GM20431 (cell line): ENCODE results near the gene SUGCT.
"Not testable (repeated sequence)": the region's sequence is repeated elsewhere in the genome, so short reads cannot be mapped to it uniquely, and the experiment has no call there.

Experiments used
- in situ Hi-C: fragments of 300-500 bp; cut with MseI, MboI; formaldehyde crosslinking; loops from one replicate; pipeline ENCODE4 v1.15.0; 2020; ENCODE audit warnings: low sequenced_read_pairs; ENCODE audit not compliant: unreplicated experiment

The SUGCT gene

GRCh38 chr7:40194745-40195144, 59.9 kb downstream of the SUGCT start:
- in situ Hi-C loops, result no loop called here

GRCh38 chr7:40197527-40197926, 62.7 kb downstream of the SUGCT start:
- in situ Hi-C loops, result no loop called here

- in situ Hi-C loops, result no loop called here
These were observed 64.4 kb downstream of the SUGCT start for GRCh38 chr7:40199076-40199802.

- in situ Hi-C loops, result no loop called here
These were observed 66.0 kb downstream of the SUGCT start for GRCh38 chr7:40200791-40201190.

DNA sequence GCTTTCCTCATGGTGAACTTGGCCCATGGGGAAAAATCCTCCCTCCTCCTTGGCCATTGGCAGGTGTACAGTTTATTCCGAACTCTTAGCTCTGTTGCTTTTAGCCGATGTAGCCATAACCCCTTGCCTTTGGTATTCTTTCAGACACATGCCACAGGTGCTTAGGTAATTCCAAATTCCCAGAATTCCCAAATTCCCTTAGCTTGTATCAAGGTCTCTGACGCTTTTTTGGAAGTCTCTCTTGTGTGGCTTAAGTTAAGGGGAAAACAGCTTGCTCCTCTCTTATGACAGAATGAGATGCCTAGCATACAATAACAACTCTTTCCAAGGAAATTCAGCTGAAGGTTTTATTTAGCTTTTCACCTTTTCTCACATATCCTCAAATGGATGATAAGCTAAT, 68.0 kb downstream of the SUGCT start:
- in situ Hi-C loops, result no loop called here

DNA sequence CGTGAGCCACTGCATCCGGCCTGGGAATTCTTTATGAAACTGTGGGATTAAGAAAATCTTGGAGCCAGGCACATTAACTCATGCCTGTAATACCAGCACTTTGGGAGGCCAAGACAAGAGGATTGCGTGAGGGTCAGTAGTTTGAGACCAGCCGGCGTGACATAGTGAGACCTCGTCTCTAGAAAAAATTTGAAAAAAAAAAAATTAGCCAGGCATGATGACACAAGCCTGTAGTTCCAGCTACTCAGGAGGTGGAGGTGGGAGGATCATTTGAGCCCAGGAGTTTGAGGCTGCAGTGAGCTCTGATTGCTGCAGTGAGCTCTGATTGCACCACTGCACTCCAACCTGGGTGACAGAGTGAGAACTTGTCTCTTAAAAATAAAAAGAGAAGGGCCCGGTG, 69.8 kb downstream of the SUGCT start:
- in situ Hi-C loops, result no loop called here

DNA sequence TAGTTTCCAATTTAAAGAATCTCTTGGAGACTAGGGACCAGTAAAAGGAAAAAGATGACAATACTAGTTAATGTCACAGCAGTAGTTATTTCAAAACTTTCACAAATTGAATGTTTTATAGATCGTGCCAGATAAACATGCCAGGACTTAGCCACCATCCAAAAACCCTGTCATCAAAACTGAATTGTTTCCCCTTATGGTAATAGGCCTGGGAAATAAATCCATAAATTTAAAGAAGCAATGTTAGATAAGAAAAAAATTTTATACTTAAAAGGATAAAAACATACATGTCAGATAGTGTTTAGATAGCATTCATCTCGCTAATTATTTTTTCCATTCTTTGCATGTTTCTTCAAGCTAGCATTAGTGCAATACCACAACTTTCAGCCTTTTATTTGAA, 71.2 kb downstream of the SUGCT start:
- in situ Hi-C loops, result no loop called here

- in situ Hi-C loops, result no loop called here
These were observed 76.6 kb downstream of the SUGCT start for GRCh38 chr7:40211276-40212003.

DNA sequence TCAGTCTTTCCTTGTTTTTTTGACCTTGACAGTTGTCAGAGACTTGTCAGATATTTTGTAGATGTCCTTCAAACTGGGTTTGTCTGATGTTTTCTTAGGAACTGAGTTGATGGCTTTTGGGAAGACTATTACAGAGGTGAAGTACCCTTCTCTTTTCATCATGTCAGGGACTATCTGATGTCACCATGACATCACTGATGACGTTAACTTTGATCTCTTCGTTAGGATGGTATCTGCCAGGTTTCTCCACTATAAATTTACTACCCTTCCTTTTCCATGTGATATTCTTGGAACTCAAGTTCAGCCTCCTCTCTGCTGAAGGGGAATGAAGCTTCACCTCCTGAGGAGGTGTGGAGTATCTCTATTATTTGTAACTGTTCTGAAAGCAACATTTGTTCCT, 78.5 kb downstream of the SUGCT start:
- in situ Hi-C loops, result no loop called here

GRCh38 chr7:40213856-40214255, 79.1 kb downstream of the SUGCT start:
- in situ Hi-C loops, result no loop called here

DNA sequence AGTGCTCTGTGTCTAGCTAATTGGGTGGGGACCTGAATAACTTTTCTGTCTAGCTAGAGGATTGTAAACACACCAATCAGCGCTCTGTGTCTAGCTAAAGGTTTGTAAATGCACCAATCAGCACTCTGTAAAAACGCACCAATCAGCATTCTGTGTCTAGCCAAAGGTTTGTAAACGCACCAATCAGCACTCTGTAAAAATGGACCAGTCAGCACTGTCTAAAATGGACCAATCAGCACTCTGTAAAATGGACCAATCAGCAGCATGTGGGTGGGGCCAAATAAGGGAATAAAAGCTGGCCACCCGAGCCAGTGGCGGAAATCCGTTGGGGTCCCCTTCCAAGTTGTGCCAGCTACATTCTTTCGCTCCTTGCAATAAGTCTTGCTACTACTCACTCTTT, 83.8 kb downstream of the SUGCT start:
- in situ Hi-C loops, result not testable (repeated sequence)

DNA sequence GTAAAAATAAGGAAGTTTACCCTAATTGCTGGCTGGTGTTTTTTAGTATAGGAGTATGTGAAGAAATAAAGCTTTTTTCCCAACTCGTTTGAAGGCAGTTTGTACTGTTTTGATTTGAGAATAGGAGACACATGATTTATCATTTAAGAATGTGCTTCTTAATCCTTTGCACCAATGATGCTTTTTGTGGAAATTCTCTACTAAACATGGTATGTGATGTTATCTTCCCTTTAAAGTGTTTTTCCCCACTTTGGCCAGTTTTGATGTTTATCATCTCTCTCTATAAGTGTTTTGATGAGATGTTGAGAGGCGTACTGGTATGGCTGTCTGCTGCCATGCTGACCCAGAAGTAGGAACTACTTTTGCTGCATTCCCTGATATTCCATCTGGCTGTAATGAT, 85.1 kb downstream of the SUGCT start:
- in situ Hi-C loops, result no loop called here

- in situ Hi-C loops, result no loop called here
These were observed 85.7 kb downstream of the SUGCT start for GRCh38 chr7:40220421-40220911.

- in situ Hi-C loops, result no loop called here
These were observed 87.0 kb downstream of the SUGCT start for GRCh38 chr7:40221836-40222235.

DNA sequence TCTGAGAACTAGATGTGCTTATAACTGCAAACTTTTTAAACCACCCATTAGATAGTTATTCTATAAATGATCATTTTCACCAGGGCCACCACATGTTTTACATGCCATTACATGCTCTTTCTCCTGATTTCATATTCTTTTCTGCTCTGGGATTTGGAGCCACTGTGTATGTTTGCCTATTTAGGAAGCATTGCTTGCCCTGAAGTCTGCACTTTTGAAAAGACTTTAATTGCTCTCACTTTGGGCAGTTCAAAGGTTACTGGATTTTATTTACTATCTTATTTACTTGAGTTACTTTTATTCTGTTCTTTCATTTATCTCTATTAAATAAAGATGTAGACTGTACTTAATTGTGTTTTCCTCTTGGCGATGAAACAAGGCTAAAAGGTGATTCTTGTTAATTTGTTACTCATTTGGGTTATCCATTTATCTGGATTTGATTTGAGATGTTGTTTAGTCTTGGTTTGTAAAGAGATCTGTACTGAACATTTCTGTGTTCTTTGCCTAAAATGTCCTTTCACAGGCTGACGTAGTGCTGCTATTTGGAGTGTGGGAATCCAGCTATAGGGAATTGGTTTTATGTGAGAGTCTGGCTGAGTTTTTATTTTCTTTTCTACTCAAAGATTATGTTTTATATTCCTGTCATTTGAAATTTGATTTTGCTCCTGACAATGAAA, 88.8 kb downstream of the SUGCT start:
- in situ Hi-C loops, result no loop called here

- in situ Hi-C loops, result no loop called here
These were observed 95.3 kb downstream of the SUGCT start for GRCh38 chr7:40230101-40230500.

DNA sequence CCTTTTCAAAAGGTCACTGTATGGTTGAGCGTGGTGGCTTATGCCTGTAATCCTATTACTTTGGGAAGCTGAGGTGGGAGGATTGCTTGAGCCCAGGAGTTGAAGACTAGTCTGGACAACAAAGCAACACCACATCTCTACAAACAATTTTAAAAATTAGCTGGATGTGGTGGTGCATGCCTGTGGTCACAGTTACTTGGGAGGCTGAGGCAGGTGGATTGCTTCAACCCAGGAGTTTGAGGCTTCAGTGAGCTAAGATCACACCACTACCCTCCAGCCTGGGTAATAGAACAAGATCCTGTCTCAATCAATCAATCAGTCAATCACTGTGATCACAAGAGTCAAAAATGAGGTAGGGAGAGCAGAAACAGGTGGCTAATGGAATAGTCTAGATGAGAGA, 97.0 kb downstream of the SUGCT start:
- in situ Hi-C loops, result no loop called here

DNA sequence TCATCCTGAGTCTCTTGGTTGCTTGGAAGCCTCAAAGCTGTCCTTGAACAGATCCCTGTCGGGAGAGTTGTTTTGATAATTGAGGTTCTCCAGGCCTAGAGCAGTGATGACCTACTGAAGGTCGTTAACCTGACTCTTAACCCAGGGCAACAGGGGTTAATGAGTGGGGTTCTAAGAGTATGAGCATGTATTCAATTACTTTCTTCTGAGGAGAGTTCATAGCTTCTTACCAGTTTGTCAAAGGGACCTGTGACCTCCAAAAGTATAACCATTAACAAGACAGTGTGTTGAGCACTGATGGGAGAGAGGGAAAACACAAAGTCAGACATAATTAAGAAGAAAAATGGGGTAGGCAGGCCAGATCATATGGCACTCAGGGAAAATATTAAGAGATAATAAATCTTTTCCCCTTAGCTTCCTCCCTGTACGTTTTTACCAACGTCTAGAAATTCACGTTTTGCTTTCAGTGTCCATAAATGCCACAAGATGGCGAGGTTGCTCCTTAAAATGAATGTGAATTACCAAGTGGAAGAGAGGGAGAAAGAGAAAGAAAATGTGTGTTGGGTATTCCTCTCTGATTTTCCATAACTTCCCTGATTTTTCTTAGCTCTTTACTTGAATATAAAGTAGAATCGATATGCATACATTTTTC, 97.6 kb downstream of the SUGCT start:
- in situ Hi-C loops, result no loop called here

DNA sequence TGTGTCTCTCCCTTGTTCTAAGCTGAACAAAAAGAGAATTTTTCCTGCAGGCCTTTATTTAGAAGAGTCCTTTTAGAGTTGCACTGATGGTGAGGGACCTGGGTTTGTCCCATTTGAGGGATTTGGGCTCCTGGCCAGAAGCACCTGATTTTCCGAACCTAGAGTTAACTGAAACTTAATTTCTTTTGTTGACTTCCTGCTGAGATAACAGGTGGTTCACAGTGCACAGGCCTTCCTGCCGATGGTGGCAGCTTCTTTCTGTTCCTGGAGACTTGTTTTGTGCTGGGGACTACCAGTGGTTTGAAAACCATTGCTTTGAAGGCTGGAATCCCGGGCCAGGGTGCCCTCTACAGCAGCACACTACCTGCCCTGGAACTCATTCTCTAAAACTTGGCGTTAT, 99.2 kb downstream of the SUGCT start:
- in situ Hi-C loops, result no loop called here

- in situ Hi-C loops, result no loop called here
These were observed 99.9 kb downstream of the SUGCT start for GRCh38 chr7:40234666-40235065.

DNA sequence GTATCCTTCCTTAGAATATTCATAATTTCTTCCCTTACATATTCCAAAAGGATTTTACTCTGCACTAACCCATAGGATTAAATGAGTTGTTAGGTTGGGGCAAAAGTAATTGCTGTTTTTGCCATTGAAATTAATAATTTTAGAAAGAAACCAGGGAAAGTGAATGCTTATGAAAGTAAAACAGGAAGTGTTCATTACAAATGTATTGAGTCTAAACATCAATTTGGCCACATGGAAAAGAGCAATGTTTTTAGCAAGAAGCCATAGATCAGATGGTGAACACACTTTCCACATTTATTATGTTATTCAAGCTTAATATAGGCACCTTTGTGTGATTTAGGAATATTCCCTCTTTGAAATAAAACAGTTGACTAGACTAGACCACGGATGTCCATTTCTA, 102.9 kb downstream of the SUGCT start:
- in situ Hi-C loops, result no loop called here
